GM12878 (cell line): ENCODE measurements around the gene DISC1. TPM values are rescaled to one million over a fixed set of nuclear protein-coding genes. Genes with fewer than 3 reads are reported as not detected.

Source experiments
- ATAC-seq: fragments of 200-7000 bp; cut with Tn5 transposase; 3 replicates; pipeline ENCODE4 v1.9.1; 2020; ENCODE audit warnings: mild to moderate bottlenecking, moderate library complexity
- BruUV-seq: library from RNA; stranded (reverse); fragments of 400-500 nt; replicated peaks from 2 replicates; lab custom pipeline; 2021; lab: Mats Ljungman, UMichigan
- CTCF ChIA-PET: fragments of 300-600 bp; sonication (Branson Sonifier 250); formaldehyde crosslinking; extraction: SDS; loops from one replicate; lab custom pipeline; 2021; ENCODE audit warnings: inconsistent platforms; lab: Yijun Ruan, JAX
- POLR2A ChIA-PET: fragments of 350-600 bp; formaldehyde crosslinking; extraction: SDS; loops from one replicate; lab custom pipeline; 2021; ENCODE audit warnings: inconsistent platforms; lab: Charles Lee
- RAD21 ChIA-PET: fragments of 300-600 bp; sonication (Branson Sonifier 250); formaldehyde crosslinking; loops from one replicate; lab custom pipeline; 2023; ENCODE audit warnings: antibody characterized with exemption; ENCODE audit not compliant: unreplicated experiment; lab: Charles Lee
- SMC1A ChIA-PET: fragments of 300-600 bp; sonication (Branson Sonifier 250); formaldehyde crosslinking; loops from one replicate; lab custom pipeline; 2023; ENCODE audit not compliant: unreplicated experiment, uncharacterized antibody; lab: Charles Lee
- DNase-seq: peaks from one replicate; pipeline ENCODE4 v3.0.0-alpha.2; 2011; ENCODE audit warnings: low read depth, low spot score
- FAIRE-seq: peaks from 3 replicates; lab custom pipeline; 2011; peaks lifted over from hg19 to GRCh38; lab: Jason Lieb, UNC
- H2AFZ ChIP-seq: 2 replicates; pipeline ENCODE4 v1.6.0; 2011; ENCODE audit warnings: low read depth, low read length, control low read depth; ENCODE audit not compliant: control insufficient read depth
- H3K27ac ChIP-seq: 2 replicates; pipeline ENCODE4 v1.5.1; 2011; ENCODE audit warnings: control low read depth; ENCODE audit not compliant: control insufficient read depth, insufficient read depth
- H3K27me3 ChIP-seq, 2 experiments: replicated peaks in 1 of 2; 2 replicates each; pipeline versions ENCODE4 v1.6.0 to v1.6.1; 2011; ENCODE audit warnings: low read length in 1 of 2; ENCODE audit not compliant: control insufficient read depth in 2 of 2, insufficient read depth in 2 of 2
- H3K36me3 ChIP-seq, 2 experiments: 2 replicates each; pipeline ENCODE4 v1.5.1; 2011; ENCODE audit warnings: low read length in 1 of 2; ENCODE audit not compliant: control insufficient read depth in 2 of 2, insufficient read depth in 2 of 2
- H3K4me1 ChIP-seq: 2 replicates; pipeline ENCODE4 v1.6.1; 2011; ENCODE audit warnings: mild to moderate bottlenecking, low read length, moderate library complexity, mixed read lengths; ENCODE audit not compliant: control insufficient read depth, insufficient read depth
- H3K4me2 ChIP-seq: 2 replicates; pipeline ENCODE4 v1.6.0; 2011; ENCODE audit warnings: control low read depth; ENCODE audit not compliant: control insufficient read depth, insufficient read depth
- H3K4me3 ChIP-seq: fragments of 200-600 bp; sonication (generic); 2 replicates; pipeline ENCODE4 v1.5.1; 2016
- H3K79me2 ChIP-seq: 2 replicates; pipeline ENCODE4 v1.6.0; 2011; ENCODE audit warnings: low read length; ENCODE audit not compliant: control insufficient read depth, insufficient read depth
- H3K9ac ChIP-seq: 2 replicates; pipeline ENCODE4 v1.8.0; 2011; ENCODE audit warnings: low read length, control low read depth, mixed read lengths; ENCODE audit not compliant: control insufficient read depth, insufficient read depth
- H3K9me3 ChIP-seq: replicated peaks from 3 replicates; pipeline ENCODE4 v1.5.1; 2011; ENCODE audit warnings: mild to moderate bottlenecking, low read length; ENCODE audit not compliant: control insufficient read depth, insufficient read depth
- H4K20me1 ChIP-seq: 2 replicates; pipeline ENCODE4 v1.6.0; 2011; ENCODE audit not compliant: control insufficient read depth, insufficient read depth
- BCL11A ChIP-seq: IDR thresholded peaks from 2 replicates; pipeline ENCODE4 v1.6.1; 2011; ENCODE audit warnings: low read depth, low read length
- CBX3 ChIP-seq: fragments of 200-600 bp; sonication (generic); IDR thresholded peaks from 2 replicates; pipeline ENCODE4 v1.6.1; 2016; ENCODE audit warnings: low read depth, borderline replicate concordance
- GABPA ChIP-seq: IDR thresholded peaks from 2 replicates; pipeline ENCODE4 v1.6.1; 2014; ENCODE audit warnings: antibody characterized with exemption, low read depth, mild to moderate bottlenecking, inconsistent platforms
- PBX3 ChIP-seq: IDR thresholded peaks from 2 replicates; pipeline ENCODE4 v1.6.1; 2011; ENCODE audit warnings: mild to moderate bottlenecking, low read depth, low read length, moderate library complexity; ENCODE audit not compliant: insufficient replicate concordance
- TBL1XR1 ChIP-seq: IDR thresholded peaks from 2 replicates; pipeline ENCODE4 v1.6.1; 2012; ENCODE audit warnings: low read depth, low read length, improper control_type of control experiment
- ZNF687 ChIP-seq: fragments of 450-650 bp; IDR thresholded peaks from 2 replicates; pipeline ENCODE4 v1.6.1; 2017; ENCODE audit warnings: mild to moderate bottlenecking, moderate library complexity
- WGBS: methylation state at CpG from one replicate; pipeline ENCODE4 v1.1.6; 2016; ENCODE audit warnings: low lambda C conversion rate; ENCODE audit not compliant: insufficient replicate concordance, insufficient coverage; ENCODE audit errors: missing lambda C conversion rate; 5-methylcytosine and 5-hydroxymethylcytosine counted together
- in situ Hi-C: fragments of 300-500 bp; cut with MboI; formaldehyde crosslinking; loops from 9 replicates; pipeline ENCODE4 v1.14.3; 2018; ENCODE audit warnings: mixed read lengths
- intact Hi-C: fragments of 100-400 bp; cut with micrococcal nuclease; formaldehyde crosslinking; loops from one replicate; pipeline ENCODE4 v1.14.2; 2022; ENCODE audit not compliant: unreplicated experiment
- polyA plus RNA-seq, 11 experiments: library from polyadenylated mRNA; depleted of rRNA in 4 of 11; unstranded in 6 of 11; stranded (reverse) in 5 of 11; fragments of >200 nt; fragmentation: Nextera tagmentation in 4 of 11; fragmentation: Illumina TruSeq in 1 of 11; extraction: Ambion mirVana in 4 of 11; extraction: Trizol in 1 of 11; gene quantifications; 1 replicate in 1 of 11; 2 replicates in 10 of 11; pipeline versions ENCODE4 v1.2.1 to v1.2.3, GENCODE V29; 2011 to 2016; ENCODE audit warnings: inconsistent platforms in 2 of 11, missing spikeins in 2 of 11, low read depth in 1 of 11
- total RNA-seq, 4 experiments: library from RNA; depleted of rRNA in 3 of 4; stranded (reverse); fragments of >200 nt in 3 of 4; fragmentation: Illumina TruSeq in 1 of 4; extraction: Trizol in 1 of 4; gene quantifications; 2 replicates each; pipeline versions ENCODE4 v1.2.1 to v1.2.3, GENCODE V29; 2013 to 2021

Gene DISC1
- total and polyA plus RNA-seq, 10 of the 15 experiments (the other 5 are each of a cell fraction or from before 2014, with no cell fraction given) = 0.05 to 0.72 (median 0.19) TPM; not detected in 1

- ChIA-PET POLR2A (no interaction called here), CTCF (no interaction called here), SMC1A (no interaction called here), RAD21 (no interaction called here)
- FAIRE-seq = no peak
- BruUV-seq = no TSS peak
- Histone ChIP-seq H3K4me2 (no peak overlapping the region), H3K4me1 (no peaks in the 10 kb centered on the region), H3K9me3 (no peaks in the 10 kb centered on the region), H4K20me1 (no peaks in the 10 kb centered on the region), H3K36me3 (no peaks in the 10 kb centered on the region), H3K4me3 (no peak overlapping the region), H3K79me2 (no peaks in the 10 kb centered on the region), H3K27ac (no peak overlapping the region), H3K9ac (no peak overlapping the region), H2AFZ (no peak overlapping the region), H3K27me3 (no peaks in the 10 kb centered on the region)
- in situ Hi-C loops = no loop called here
- intact Hi-C loops = no loop called here
- no peak for DNase-seq
- ATAC-seq = no peak
- WGBS = 41% methylated on average over 2 of the region's 2 CpGs
- no peak for TF ChIP-seq CBX3
- no peak for TF ChIP-seq GABPA
- TF ChIP-seq ZNF687 = no peak
- TF ChIP-seq BCL11A = no peak
- no peak for TF ChIP-seq TBL1XR1
- no peak for TF ChIP-seq PBX3
- TF ChIP-seq, all 136 proteins: peak for 0
Observed at GRCh38 chr1:231653632-231654031, 27.0 kb downstream of the DISC1 start.
